HG02938 (cell line): ENCODE data around the gene HK1.

Experiments used
- ATAC-seq: cut with Tn5 transposase; IDR thresholded peaks from one replicate; pipeline ENCODE4 v1.9.1; 2021; ENCODE audit warnings: mild to moderate bottlenecking, moderate library complexity; ENCODE audit not compliant: unreplicated experiment

The HK1 gene

GRCh38 chr10:69415951-69416350 lies 137.7 kb downstream of the HK1 start:
- no peak for ATAC-seq

DNA sequence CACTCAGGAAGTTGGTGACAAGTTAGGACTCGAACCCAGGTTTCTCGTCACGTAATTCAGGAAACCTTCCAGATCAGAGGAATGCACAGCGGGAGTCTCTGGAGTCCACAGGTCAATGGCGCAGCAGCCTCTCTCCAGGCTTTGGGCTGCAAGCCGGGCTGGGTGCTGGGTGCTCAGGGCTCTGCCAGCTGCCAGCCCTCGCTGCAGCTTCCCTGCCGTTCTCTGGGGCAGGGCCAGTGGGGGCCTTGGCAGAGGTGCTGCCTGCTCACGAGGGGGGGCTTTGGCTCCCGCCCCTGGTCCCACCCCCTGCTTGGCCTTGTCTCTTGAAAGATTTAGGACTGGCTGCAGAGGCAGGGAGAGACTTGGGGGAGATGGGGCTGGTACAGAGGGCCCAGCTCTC lies 138.4 kb downstream of the HK1 start, which contains the start of gene TACR2:
Gene TACR2, minus strand, starts transcription at position 224 of the 400 bp plus-strand sequence. CDS start 595 bp downstream, outside the sequence.
- ATAC-seq, result no peak

DNA sequence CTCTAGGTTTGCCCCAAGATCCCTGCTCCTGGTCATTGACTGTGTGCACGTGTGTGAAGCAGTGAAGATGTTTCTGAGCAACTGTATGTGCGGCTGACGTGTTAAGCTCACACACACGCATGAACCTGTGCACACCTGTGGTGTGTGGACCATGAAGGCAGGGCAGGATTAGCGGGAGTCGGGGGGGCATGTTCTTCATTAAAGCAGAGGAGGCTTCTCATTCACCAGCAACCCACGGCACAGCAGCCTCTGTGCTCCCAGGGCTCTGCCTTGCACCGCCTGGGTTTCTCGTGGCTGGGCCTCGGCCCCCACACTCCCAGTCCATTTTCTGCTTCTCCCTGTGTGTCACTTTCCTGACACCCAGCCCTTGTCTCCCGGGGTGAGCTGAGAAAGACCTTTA lies 139.2 kb downstream of the HK1 start:
- ATAC-seq, result no peak

GRCh38 chr10:69418052-69418752 lies 139.9 kb downstream of the HK1 start:
- ATAC-seq, result no peak

DNA sequence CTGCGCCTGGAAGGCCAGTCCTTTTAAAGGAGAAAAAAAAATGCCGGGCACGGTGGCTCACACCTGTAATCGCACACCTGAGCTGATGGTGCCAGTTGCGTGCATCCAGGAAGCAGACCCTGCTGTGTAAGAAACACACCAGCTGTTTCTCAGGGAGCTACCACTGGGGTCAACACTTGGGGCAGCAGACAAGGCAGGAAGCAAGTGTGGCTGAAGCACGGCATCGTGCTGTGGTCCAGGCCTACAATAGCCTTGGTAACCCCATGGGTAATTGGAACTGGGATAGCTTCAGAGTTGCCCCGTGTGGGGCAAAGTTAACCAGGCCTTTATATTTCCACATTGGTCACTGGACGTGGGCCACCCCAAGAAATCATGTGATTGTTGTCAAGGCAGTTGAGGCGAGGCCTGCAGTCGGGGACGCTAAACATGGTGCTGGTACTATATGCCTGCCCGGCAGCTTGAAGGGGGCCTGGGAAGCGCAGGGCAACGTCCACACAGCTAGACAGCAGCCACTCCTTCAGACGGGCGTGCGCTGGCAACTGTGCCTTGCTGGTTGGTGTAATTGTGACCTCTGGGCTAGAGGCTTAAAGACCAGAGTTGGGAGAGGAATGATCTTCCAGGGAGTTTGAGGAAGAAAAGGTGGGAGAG lies 140.9 kb downstream of the HK1 start:
- ATAC-seq, result no peak

GRCh38 chr10:69419744-69420126 lies 141.4 kb downstream of the HK1 start:
- no peak for ATAC-seq

- no peak for ATAC-seq
Measured at GRCh38 chr10:69421611-69422308, 143.5 kb downstream of the HK1 start.

GRCh38 chr10:69422676-69423075 lies 144.4 kb downstream of the HK1 start:
- ATAC-seq, result no peak

DNA sequence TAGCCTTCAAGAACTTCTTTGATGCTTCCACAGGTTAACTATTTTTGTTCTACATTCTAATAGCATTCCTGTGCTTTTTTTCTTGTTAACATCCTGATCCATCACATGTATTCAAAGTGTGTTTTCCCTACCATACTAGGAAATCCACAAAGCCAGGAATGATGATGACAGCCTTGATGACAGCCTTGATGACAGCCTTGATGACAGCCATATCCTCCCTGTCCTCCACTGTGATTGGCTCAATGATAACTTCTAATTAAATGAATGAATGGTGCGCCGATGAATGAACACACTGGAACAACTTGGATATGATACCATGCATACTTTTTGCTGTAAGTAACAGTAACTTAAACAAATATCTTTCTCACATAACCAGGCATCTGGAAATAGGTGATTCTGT lies 146.7 kb downstream of the HK1 start:
- no peak for ATAC-seq

DNA sequence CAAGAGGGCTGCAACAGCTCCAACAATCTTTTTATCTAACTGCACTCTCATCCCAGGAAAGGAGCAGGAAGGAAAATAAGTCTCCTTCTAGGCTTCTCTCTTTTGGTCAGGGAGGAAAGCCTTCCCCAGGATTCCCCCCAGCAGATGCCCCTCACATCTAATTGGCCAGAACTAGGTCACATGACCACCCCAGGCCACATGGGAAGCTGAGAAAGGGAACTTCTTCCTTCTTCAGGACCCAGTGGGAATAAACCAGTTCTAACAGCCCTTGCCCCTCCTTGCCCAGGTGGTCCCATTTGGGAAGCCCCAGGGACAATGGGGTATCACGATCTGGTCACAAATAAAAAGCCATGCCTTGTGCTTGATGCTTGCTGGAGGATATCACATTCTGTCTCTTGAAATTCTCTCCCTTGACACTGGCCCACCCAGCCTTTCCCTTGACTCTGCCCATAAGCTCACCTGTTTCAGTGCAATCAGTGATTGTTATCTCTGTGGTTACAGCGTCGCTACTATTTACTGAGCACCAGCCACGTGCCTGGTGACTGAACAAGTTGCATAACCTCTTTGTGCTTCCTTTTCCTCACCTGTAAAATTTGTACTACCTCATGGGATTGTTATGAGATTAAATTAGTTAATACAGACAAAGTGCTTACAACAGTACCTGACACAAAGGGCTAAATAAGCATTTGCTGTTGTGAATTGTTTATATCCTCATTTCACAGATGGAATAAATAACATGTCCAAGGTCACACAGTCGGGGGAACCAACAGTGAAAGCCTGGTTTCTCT lies 147.4 kb downstream of the HK1 start:
- ATAC-seq, result no peak

DNA sequence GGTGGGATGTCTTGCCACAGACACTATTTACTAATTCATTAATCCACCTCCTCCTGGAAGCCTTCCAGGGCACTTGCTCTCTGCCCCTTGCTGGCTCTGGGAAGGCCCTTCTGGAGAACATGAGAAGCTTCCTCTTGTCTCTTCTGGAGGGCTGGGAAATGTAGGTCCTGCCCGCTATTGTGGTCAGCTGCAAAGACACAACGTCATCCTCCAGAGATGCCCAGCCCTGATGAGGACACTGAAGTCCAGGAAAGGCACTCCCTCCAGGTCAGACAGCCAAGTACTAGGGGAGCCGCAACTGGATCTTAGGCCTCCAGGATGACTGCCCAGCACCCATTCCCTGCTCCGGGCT lies 148.1 kb downstream of the HK1 start:
- ATAC-seq, result no peak

DNA sequence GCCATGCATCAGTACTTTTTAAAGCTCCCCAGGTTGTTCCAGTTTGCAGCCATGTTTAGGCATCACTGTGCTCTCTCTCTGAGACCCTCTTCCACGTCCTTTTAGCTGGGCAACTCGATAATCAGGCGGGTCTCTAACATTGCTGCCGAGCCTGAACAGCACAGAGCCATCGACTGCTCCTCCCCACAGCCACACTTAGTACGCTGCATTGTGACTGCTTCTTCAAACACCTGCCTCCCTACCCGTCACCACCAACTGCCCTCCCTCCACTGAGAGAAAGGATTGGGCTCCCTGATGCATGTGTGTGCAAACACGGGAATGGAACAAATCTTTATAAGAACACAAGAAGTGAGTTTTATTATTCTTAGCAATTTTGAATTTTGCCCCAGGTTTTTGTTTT lies 149.9 kb downstream of the HK1 start:
- ATAC-seq, result no peak

DNA sequence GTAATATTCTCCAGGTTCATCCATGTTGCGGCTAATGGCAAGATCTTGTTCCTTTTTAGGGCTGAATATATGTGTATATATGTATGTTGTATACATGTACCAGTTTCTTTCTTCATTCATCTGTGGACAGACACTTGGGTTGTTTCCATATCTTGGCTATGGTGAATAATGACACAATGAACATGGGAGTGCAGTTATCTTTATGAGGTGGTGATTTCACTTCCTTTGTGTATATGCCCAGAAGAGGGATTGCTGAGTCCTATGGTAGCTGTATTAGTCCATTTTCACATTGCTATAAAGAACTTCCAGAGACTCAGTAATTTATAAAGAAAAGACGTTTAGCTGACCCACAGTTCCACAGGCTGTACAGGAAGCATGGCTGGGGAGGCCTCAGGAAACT lies 155.9 kb downstream of the HK1 start:
- no peak for ATAC-seq

DNA sequence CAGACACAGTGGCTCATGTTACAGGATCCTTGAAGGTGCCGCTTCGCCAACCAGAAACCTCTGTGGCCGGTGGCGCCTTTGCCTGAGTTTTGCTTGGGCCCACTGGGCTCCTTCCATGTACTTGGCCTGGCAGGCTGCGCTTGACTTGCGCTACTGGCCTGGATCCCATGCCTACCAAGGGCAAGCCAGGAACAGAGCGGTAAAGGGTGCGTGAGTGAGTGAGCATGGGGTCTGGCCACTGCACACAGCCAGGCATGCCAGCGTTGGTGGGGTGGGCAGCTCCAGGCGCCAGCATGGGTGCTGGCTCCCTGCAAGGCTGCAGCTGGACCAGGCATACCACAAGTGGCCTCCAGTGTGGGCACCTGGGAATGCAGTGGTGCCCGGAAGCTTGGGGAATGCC lies 156.6 kb downstream of the HK1 start:
- no peak for ATAC-seq

DNA sequence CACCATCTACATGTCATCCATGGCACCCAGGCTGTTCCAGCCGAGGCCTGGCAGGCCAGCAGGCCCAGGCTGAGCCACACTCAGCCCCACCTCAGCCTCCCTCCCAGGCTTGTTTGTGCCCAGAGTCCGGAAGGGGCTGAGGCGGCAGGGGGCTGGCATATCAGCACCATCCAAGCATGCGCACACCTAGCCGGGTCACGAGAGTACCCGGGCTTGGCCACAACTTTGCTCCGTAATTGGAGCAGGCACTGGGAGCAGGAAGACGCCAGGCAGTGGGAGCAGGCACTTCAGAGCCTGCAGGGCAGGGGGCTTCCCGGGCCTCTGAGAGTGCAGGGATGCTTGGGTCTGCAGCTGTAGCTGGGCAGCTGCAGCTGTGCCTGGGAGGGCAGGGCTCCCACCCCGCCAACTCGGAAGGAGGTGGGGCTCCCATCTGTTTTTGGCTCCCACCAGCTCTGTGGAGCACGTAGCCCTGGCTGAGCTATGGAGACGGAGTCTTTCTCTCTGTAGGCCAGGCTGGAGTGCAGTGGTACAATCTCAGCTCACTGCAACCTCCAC lies 157.7 kb downstream of the HK1 start:
- no peak for ATAC-seq

DNA sequence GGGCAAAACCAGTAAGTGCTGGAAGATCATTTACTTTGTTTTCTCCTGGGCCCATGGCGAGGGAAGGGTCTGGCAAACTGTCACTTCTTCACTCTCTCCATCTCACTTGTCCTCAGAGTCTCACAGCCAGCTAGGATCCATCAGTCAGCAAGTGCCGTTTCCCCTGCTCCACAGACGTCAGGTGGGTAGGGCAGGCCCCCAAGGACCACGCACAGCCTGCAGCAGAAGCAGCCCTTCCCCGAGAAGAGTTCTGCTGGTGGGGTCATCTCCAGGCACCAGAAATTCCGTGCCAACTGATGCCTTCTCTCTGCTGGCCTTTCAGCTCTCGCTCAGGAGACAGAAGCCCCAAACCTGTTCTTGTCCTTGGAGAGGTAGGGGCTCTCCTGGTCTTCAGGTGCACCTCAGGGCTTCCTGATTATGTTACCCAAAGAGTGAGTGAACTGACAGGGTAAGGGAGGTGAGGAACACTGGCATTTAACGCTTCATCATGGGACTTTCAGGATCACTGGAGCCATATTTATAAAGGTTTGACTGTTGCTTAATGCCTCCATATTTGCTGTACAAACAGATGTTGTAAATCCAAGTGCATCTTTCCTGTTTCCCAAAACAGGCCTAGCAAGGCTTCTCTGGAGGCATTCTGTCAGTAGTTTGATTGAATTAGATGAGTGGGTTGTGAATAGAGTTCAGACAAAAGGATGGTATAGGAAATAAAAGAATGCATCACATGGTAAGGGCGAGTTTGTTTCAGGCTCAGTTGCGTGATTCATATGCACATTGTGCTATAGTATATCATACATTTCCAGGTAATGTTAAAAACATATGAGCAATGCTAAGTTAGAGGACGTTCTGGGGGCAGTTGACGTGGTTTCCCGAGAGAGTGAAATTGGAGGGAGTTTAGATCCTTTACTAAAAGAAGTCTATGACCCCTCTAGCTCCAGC lies 159.3 kb downstream of the HK1 start:
- ATAC-seq, result no peak

GRCh38 chr10:69438536-69439349 lies 160.4 kb downstream of the HK1 start:
- ATAC-seq, result no peak

GRCh38 chr10:69439350-69439739 lies 161.0 kb downstream of the HK1 start:
- no peak for ATAC-seq

GRCh38 chr10:69439813-69440506 lies 161.7 kb downstream of the HK1 start:
- ATAC-seq, result no peak
